Breast epithelium (tissue), 4 donors: ENCODE results near the gene DENND4B. TPM values are rescaled to one million over a fixed set of nuclear protein-coding genes. Genes with fewer than 3 reads are reported as not detected.
"Not testable (repeated sequence)": the region's sequence is repeated elsewhere in the genome, so short reads cannot be mapped to it uniquely, and the experiment has no call there.

Experiments
- DNase-seq, 2 donors: peaks; one replicate each; pipeline ENCODE4 v3.0.0-alpha.2; 2019; ENCODE audit warnings: low spot score in 2 of 2
- H3K27ac ChIP-seq, 2 donors: fragments of 200-600 bp; sonication (generic) in 1 of 2; one replicate each; pipeline ENCODE4 v1.5.1; 2016 to 2019; ENCODE audit warnings: mild to moderate bottlenecking in 1 of 2
- H3K27me3 ChIP-seq, 2 donors: fragments of 200-600 bp; sonication (generic) in 1 of 2; one replicate each; pipeline versions ENCODE4 v1.5.1 to v1.6.0; 2017 to 2019; ENCODE audit warnings: control low read depth in 1 of 2, mild to moderate bottlenecking in 1 of 2
- H3K36me3 ChIP-seq: fragments of 200-600 bp; one replicate; pipeline ENCODE4 v1.5.1; 2019
- H3K4me1 ChIP-seq, 2 donors: fragments of 200-600 bp; sonication (generic); one replicate each; pipeline ENCODE4 v1.5.1; 2016 to 2019; ENCODE audit warnings: control low read depth in 1 of 2
- H3K4me3 ChIP-seq, 3 donors: fragments of 200-600 bp; sonication (generic); 1 replicate in 2 of 3; 2 replicates in 1 of 3; pipeline ENCODE4 v1.5.1; 2016 to 2019; ENCODE audit warnings: mild to moderate bottlenecking in 3 of 3, moderate library complexity in 2 of 3
- H3K9me3 ChIP-seq, 2 donors: fragments of 200-600 bp; sonication (generic) in 1 of 2; one replicate each; pipeline ENCODE4 v1.5.1; 2016 to 2019; ENCODE audit warnings: control low read depth in 1 of 2
- POLR2A ChIP-seq: fragments of 450-650 bp; IDR thresholded peaks from one replicate; pipeline ENCODE4 v1.6.1; 2016; ENCODE audit warnings: antibody characterized with exemption, mild to moderate bottlenecking, moderate library complexity
- POLR2AphosphoS5 ChIP-seq, 3 donors: sonication (generic); formaldehyde crosslinking; IDR thresholded peaks; one replicate each; pipeline ENCODE4 v1.6.1; 2017; ENCODE audit warnings: antibody characterized with exemption in 3 of 3
- intact Hi-C: fragments of 100-400 bp; cut with DNase I; formaldehyde crosslinking; loops from one replicate; pipeline ENCODE4 v1.15.1; 2023; ENCODE audit warnings: low total_unique reads
- total RNA-seq, 3 donors: library from RNA; depleted of rRNA; stranded (reverse); fragments of >200 nt; gene quantifications; one replicate each; pipeline ENCODE4 v1.1.0, GENCODE V29; 2016
- TF ChIP-seq, protein P1 (sequence below), 3 donors: fragments of 450-650 bp; IDR thresholded peaks; one replicate each; pipeline ENCODE4 v1.5.1; 2016 to 2017; ENCODE audit warnings: antibody characterized with exemption in 3 of 3, mild to moderate bottlenecking in 3 of 3, moderate library complexity in 3 of 3

The DENND4B gene
- total RNA-seq, 3 donors from 2014 or later: 33.4 to 34.1 (median 33.8) TPM

DNA sequence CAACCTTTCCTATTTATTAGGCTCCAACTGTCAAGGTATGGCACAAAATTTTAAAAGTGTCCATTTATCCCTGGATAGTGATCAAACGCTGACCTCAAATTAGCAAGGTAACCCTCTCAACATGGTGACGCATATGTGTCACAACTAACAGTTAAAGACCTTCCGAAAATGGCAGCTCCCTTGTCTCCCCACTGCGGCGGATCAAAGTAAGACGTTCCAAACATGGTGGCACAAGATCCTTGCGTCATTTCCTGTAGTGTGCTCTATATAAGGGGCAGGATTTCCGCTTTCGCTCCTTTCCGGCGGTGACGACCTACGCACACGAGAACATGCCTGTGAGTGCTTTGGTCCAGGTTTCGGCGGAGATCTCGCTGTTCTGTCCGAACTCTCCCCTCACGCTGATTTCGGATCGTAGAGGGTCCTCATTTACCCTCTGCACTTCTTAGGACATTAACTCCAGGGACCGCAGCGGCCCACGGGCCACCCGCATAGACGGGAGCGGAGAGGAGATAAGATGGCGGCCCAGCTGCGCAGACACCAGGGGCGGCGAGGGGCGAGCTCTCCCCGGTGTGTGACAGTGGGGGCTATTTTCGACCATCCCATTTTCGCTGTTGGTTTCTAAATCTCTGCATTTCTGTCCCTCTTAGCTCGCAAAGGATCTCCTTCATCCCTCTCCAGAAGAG is 44.1 kb upstream of the DENND4B start, which contains the start of gene RPS27:
Gene RPS27 (plus strand): TSS at position 295 of the 683 bp plus-strand sequence. CDS start 35 bp downstream, at position 330.
- TF ChIP-seq POLR2A (peak; percentile 99), POLR2AphosphoS5 (IDR thresholded peaks at IDR 0.05) (peak; percentile 100)
- TF ChIP-seq, protein P1, sequence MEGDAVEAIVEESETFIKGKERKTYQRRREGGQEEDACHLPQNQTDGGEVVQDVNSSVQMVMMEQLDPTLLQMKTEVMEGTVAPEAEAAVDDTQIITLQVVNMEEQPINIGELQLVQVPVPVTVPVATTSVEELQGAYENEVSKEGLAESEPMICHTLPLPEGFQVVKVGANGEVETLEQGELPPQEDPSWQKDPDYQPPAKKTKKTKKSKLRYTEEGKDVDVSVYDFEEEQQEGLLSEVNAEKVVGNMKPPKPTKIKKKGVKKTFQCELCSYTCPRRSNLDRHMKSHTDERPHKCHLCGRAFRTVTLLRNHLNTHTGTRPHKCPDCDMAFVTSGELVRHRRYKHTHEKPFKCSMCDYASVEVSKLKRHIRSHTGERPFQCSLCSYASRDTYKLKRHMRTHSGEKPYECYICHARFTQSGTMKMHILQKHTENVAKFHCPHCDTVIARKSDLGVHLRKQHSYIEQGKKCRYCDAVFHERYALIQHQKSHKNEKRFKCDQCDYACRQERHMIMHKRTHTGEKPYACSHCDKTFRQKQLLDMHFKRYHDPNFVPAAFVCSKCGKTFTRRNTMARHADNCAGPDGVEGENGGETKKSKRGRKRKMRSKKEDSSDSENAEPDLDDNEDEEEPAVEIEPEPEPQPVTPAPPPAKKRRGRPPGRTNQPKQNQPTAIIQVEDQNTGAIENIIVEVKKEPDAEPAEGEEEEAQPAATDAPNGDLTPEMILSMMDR (IDR thresholded peaks at IDR 0.05): peak in 2 of 3 donors; percentile 18 to 20
- peak; percentile 89 to 96 for DNase-seq
- H3K36me3 ChIP-seq: no peaks in the 10 kb centered on the region
- intact Hi-C loops: no loop called here
- no peaks in the 10 kb centered on the region for H3K9me3 ChIP-seq
- peaks cover 8% of the 10 kb centered on the region in 2 donors for H3K4me1 ChIP-seq
- no peaks in the 10 kb centered on the region for H3K27me3 ChIP-seq
- peak within 1 kb of the TSS; percentile 94 to 96 for H3K27ac ChIP-seq
- H3K4me3 ChIP-seq: peak within 1 kb of the TSS; percentile 69 to 86 (median 85)

DNA sequence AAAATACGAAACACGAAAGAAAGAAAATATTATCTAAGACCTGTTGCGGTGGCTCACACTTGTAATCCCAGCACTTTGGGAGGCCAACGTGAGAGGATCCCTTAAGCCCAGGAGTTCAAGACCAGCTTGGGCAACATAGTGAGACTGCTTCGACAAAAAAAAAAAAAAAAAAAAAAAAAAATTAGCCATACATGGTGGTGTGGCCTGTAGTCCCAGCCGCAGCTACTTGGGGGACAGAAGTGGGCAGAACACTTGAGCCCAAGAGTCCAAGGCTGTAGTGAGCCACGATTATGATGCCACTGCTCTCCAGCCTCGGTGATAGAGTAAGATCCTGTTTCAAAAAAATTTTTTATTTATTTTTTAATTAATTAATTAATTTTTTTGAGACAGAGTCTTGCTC is 41.1 kb upstream of the DENND4B start:
- Histone ChIP-seq H3K4me1 (peaks cover 5 to 15% of the 10 kb centered on the region in 2 donors), H3K36me3 (no peaks in the 10 kb centered on the region), H3K27me3 (no peaks in the 10 kb centered on the region), H3K27ac (no peak overlapping the region), H3K4me3 (no peak overlapping the region), H3K9me3 (no peaks in the 10 kb centered on the region)
- TF ChIP-seq POLR2AphosphoS5 (IDR thresholded peaks at IDR 0.05) (no peak), POLR2A (no peak)
- TF ChIP-seq, protein P1 (IDR thresholded peaks at IDR 0.05): no peak
- intact Hi-C loops: no loop called here
- no peak for DNase-seq

DNA sequence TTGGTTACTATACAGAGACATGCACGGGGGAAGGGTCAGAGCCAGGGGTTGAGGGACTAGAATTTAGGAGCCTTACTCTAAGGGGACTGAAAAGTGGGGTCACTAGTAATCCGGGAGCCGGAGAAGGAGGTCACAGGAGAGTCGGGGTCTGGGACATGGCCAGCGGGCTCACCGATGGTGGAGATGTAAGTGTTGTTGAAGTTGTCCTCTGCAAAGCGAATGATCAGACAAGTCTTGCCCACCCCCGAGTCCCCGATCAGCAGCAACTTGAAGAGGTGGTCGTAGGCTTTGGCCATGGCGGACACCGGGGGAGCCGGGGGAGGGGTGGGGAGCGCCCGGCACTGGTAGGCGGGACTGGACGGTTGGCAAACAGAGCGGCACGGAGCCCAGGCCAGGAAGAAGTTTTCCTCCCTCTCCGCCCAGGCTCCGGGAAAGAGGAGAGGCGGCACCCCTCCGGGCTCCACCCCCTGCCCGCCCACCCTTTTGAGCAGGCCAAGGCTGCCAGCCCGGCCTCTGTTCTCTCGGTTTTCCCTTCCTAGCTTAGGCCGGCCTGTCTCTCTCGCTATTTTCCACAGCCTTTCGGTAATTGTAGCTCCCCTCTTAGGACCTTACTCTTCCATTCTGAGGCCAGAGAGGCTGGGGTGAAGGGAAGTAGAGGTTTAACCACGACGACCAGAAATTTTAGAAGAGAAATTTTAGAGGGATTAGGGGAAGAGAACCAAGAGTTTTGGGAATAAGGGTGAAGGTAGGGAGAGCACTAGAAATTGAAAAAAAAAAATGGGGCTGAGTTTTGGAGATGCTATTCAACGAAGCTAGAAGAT is 39.6 kb upstream of the DENND4B start, which contains the start of gene RAB13:
Gene RAB13 (minus strand): TSS at position 399 of the 821 bp plus-strand sequence. CDS start 103 bp downstream, at position 296.
- intact Hi-C loops: no loop called here
- Histone ChIP-seq H3K4me3 (peak within 1 kb of the TSS; percentile 59 to 76 (median 66)), H3K9me3 (no peaks in the 10 kb centered on the region), H3K36me3 (no peaks in the 10 kb centered on the region), H3K27ac (peak within 1 kb of the TSS; percentile 67 to 77), H3K4me1 (peaks cover 3 to 8% of the 10 kb centered on the region in 2 donors), H3K27me3 (no peaks in the 10 kb centered on the region)
- DNase-seq: peak; percentile 83 to 88
- TF ChIP-seq POLR2AphosphoS5 (IDR thresholded peaks at IDR 0.05) (peak in 2 of 3 donors; percentile 32 to 46), POLR2A (no peak)

DNA sequence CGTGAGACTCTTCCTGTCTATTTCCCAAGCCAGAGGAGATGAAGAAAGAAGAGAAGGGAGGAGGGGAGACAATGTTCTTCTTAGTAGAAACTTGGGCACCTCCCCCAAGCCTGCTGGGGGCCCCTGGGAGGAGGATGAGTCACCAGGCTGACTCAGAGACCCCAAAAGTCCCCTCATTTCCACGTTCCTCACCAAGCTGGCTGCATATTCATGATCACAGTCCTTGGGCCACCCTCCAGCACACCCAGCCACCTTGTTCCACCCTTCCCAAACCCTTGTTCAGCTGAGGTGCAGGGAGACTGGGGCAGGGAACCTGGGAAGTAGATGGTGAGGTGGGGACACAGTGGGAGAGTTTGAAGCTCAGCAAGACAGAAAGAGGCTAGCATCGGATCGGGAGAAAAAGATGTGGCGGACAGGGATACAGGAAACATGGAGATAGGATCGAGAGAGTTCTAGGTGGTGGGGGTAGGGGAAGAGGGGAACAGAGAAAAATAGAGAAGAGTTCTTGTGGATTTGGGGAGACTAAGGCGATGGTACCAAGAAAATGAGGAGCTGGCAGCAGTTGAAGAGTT is 38.9 kb upstream of the DENND4B start:
- DNase-seq: no peak
- peak overlapping the region; percentile 67 to 77 for H3K27ac ChIP-seq
- peak overlapping the region; percentile 59 to 76 (median 66) for H3K4me3 ChIP-seq
- no peaks in the 10 kb centered on the region for H3K36me3 ChIP-seq
- peaks cover 3 to 8% of the 10 kb centered on the region in 2 donors for H3K4me1 ChIP-seq
- TF ChIP-seq POLR2AphosphoS5 (IDR thresholded peaks at IDR 0.05): peak in 1 of 3 donors; percentile 70
- TF ChIP-seq POLR2A: no peak
- H3K27me3 ChIP-seq: no peaks in the 10 kb centered on the region
- intact Hi-C loops: no loop called here
- no peaks in the 10 kb centered on the region for H3K9me3 ChIP-seq

DNA sequence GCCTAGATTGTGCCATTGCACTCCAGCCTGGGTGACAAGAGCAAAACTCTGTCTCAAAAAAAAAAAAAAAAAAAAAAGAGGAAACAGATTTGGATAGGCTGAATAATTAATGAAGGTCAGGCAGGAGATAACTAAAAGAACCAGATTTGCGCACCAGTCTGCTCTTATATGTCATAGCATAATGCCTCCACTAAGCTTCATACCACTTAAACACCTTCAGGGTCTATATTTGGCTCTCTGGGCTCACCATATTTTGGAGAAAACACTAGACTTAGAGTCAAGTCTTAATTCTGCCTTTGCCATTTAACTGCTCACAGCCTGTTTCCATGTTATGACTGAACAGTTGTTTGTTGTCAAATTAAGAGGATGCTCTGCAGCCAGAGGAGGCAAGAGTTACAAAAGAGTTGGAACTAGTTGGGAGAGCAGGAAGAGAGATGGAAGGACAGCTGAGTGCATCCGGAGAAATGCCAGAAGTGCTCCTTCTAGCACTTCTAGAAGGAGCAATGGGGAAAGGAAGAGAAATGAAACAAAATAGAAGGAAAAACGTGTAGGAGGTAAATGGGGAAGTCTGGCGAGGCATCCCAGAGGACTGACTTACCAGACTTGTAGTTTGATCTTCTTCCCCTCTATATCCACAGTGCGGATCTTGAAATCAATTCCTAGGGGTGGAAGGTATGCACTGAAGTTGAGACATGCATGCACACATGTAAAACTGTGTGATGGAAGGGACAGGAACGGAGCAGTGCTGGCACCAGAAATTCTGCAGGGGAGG is 37.8 kb upstream of the DENND4B start:
- H3K9me3 ChIP-seq: no peaks in the 10 kb centered on the region
- no peaks in the 10 kb centered on the region for H3K36me3 ChIP-seq
- H3K4me3 ChIP-seq: peak overlapping the region in 2 of 3 donors; percentile 1 to 76
- no peak for DNase-seq
- intact Hi-C loops: no loop called here
- no peak for TF ChIP-seq POLR2A
- H3K27ac ChIP-seq: peak overlapping the region; percentile 67 to 77
- H3K4me1 ChIP-seq: peaks cover 0 to 8% of the 10 kb centered on the region in 2 donors
- no peaks in the 10 kb centered on the region for H3K27me3 ChIP-seq

DNA sequence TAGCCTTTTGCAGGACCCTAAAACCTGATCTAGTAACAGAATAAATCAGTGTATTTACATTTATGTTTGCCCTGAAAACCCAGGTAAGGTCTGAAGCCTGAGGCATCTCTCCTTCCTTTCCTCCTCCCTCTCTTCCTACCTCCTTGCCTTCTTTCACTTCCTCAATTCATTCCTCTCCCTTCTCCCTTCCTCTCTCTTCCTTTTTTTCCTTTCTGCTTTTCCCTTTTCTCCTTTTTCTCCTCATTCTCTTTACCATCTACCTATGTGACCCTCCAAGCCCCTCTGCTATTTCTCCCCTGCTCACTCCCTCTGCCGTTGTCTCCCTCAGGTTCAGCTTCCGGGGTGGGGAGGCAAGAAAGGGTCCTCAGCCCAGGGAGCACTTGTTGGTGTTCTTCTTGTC is 35.2 kb upstream of the DENND4B start:
- H3K27ac ChIP-seq, H3K4me1 ChIP-seq, H3K4me3 ChIP-seq, intact Hi-C loops, H3K9me3 ChIP-seq, DNase-seq, H3K36me3 ChIP-seq, H3K27me3 ChIP-seq: not testable (repeated sequence)

DNA sequence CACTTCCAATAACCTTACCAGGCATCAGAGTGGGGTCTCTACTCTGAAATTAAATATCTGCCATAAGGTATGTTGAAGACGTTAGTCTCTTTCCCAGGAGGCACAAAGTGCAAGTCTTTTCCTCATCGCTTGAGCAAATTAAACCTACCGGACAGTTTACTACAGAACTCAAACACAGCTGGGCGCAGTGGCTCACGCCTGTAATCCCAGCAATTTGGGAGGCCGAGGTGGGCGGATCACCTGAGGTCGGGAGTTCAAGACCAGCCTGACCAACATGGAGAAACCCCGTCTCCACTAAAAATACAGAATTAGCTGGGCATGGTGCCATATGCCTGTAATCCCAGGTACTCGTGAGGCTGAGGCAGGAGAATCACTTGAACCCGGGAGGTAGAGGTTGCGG is 32.6 kb upstream of the DENND4B start:
- not testable (repeated sequence) for H3K4me1 ChIP-seq, H3K27ac ChIP-seq, DNase-seq, H3K36me3 ChIP-seq, H3K4me3 ChIP-seq, H3K9me3 ChIP-seq, H3K27me3 ChIP-seq
- intact Hi-C loops: loop anchor here (10.0 kb wide), 1 partner anchor 184 kb away; no protein-coding TSS in a partner anchor
